Measurements from ENCODE around the gene RPP21.

DNA sequence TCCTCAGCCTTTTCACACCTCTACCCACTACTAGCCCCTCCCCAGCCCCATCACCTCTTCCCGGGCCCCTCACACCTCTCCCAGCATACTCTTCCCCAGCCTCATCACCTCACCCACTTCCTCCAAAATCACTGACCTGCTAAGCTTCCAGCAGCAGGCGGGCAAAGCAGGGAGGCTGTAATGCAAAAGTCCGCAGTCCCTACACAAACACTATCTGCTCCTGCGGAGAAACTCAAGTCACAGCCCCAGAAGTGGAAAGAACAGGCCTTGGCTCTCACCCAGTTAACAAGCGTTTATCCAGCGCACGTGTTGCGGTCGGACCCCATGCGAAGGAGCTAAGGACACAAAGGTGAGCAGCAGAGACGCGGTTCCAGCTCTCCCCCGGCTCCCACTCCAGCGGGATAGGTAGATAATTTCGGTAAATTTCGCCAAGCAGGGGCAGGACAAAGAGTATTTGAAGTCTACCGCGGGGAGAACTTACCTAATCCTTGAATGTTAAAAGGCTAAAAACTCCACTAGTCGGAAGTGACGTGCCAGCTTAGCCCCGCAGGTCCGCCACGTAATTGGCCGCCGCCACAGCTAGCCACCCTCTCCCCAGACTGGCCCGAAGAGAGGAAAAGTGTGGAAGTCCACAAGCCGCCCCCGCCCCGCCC is 19.0 kb upstream of the RPP21 start:
- TF ChIP-seq, protein P1, sequence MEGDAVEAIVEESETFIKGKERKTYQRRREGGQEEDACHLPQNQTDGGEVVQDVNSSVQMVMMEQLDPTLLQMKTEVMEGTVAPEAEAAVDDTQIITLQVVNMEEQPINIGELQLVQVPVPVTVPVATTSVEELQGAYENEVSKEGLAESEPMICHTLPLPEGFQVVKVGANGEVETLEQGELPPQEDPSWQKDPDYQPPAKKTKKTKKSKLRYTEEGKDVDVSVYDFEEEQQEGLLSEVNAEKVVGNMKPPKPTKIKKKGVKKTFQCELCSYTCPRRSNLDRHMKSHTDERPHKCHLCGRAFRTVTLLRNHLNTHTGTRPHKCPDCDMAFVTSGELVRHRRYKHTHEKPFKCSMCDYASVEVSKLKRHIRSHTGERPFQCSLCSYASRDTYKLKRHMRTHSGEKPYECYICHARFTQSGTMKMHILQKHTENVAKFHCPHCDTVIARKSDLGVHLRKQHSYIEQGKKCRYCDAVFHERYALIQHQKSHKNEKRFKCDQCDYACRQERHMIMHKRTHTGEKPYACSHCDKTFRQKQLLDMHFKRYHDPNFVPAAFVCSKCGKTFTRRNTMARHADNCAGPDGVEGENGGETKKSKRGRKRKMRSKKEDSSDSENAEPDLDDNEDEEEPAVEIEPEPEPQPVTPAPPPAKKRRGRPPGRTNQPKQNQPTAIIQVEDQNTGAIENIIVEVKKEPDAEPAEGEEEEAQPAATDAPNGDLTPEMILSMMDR (IDR thresholded peaks at IDR 0.05; ENCODE audit: borderline replicate concordance, extremely low read depth, low read length, poor library complexity, severe bottlenecking): no peak
- TF ChIP-seq EZH2 (IDR thresholded peaks at IDR 0.05; ENCODE audit: borderline replicate concordance, low read depth, low read length, severe bottlenecking): no peak

Data from DND-41 (cell line).